ENCODE measurements around the gene MAP3K4.

The MAP3K4 gene

DNA sequence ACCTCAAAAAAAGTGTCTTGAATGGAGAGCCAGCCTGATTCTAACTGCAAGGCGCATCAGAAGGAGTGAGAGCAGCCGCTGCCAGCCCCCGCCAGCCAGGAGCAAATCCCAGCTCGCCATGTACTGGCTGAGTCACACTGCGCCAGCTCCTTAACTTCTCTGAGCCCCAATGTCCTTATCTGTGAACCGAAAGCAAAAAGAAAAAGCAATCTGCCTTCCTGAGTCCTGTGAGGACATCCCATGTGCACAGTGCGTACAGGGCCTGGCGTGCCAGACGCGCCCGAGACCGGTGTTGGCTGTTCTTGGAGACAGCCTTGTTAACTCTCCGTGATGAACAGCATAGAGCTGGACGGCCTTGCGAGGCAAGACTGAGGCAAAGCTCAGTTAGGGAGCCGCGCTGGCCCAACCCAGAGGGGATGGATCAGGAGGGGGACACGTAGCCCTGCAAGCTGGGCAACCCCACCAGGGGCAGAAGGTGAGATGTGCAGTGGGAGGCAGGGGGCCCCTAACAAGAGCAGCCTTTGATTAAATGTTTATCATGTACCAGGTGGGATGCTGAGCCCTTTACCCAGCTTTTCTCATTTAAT, 159.6 kb downstream of the MAP3K4 start:
- no peak for DNase-seq

DNA sequence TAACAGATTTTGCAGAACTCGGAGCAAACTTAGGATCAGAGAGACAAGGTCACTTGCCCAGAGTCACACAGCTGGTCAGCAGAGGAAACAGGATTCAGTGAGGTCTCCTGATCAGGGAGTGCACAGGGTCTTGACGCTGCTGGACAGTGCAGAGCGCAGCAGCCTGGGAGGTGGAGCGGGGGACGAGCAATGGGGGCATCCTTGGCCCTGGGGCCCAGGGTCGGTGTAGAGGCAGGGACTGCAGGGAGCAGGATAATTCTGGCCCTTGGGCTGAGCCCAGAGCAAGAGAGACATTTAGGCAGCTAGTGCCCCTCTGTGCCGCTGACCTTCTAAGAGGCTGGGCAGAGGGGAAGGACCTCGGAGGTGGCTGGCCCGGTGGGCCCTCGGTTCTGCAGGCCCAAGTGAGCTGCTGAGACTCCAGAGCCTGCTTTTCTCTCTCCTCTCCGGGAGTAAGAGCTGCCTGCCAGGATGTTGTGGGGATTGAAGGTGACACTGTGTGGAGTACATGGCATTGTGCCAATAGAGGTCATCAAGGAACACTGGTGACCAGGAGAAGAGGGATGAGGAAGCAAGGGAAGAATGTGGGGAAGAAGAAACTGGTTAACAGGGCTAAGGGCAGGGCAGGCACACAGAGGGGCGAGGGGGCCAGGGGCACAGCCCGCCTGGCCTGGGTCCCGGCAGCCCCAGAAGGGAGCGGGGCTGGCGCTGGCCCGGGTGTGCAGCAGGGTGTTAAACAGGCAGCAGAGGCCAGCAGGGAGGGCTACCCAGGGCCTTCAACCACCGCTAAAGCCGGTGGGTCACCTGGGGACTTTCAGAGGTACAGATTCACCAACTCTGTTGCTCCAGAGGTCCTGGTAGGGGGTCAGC, 160.3 kb downstream of the MAP3K4 start:
- DNase-seq: no peak

DNA sequence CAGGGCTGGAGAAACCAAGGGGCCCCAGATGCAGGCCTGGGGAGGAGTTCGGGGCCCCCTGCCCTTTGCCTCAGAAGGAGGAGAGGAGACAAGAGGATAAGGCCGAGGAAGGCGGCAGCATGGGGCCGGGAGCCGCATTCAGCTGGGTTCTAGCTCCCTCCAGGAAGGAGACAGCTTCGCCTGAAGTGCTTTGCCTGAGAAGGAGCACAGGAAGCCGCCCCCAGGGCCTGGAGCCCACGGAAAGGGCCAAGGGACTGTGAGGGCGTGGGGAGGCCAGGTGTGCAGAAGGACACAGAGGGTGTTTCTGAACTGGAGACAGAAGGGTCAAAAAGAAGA, 160.9 kb downstream of the MAP3K4 start:
- DNase-seq: no peak

DNA sequence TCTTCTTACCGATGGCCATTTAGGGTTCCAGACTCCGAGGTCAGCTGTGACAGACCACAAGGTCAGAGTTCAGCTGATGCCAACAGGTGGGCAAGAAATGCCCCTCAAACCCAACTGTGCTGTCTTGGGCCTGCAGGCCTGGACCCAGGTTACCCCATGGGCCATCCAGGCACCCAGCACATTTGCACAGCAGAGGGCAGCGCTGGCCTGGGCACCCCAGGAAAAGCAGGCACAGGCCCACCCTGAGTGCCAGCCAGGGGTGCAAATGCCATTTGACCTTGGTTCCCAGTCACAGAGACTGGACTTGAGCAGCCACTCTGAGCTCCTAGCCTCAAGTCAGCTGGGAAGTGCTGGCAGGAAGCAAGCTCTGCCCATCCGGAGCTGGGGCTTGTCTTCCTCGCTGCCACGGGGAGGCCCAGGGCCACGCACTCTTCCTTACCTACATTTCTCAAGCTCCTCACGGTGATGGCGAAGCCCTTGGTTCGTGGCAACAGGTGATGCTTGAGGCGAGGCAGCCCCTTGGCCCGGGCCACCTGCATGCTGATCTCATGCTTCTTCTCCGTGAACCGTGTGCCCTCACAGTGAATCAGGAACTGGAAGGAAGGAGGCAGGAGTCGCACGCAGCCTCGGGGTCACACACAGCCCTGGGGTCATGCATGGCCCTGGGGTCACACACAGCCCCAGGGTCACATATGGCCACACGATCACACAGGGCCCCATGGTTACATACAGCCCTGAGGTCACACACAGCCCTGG, 161.5 kb downstream of the MAP3K4 start:
- peak in 1 of 3 donors; percentile 42 for DNase-seq

DNA sequence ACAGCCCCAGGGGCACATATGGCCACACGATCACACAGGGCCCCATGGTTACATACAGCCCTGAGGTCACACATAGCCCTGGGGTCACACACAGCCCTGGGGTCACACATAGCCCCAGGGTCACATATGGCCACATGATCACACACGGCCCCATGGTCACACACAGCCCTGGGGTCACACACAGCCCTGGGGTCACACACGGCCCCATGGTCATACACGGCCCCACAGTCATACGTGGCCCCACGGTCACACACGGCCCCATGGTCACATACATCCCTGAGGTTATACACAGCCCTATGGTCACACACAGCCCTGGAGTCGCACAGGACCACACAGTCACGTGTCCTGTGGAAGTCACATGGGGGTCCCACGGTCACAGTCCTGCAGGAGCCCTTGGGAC, 162.2 kb downstream of the MAP3K4 start:
- DNase-seq: no peak

DNA sequence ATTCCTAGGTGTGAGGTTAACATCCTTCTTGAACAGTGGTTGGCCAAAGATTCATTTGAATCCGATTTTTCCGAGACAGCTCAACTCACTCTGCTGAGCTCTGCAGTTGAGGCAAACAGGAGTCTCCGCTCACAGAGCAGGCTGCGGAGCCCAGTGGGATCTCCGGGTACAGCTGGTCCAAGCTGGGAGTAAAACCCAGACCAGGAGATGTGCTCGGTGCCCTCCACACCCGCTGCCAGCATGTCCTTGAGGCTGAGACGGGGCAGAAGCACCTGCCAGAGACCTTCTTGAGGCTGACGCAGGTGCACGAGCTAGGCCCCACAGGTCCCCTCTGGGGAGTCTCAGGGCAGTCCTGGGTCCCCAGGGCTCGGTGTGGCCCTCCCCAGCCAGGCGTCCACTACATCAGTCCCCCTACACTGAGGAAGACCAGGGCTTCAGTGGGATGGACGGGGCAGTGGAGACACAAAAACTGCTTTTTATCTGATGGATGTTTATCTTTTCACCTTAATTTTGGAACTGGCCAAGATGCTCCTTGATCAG, 163.3 kb downstream of the MAP3K4 start:
- DNase-seq: no peak

DNA sequence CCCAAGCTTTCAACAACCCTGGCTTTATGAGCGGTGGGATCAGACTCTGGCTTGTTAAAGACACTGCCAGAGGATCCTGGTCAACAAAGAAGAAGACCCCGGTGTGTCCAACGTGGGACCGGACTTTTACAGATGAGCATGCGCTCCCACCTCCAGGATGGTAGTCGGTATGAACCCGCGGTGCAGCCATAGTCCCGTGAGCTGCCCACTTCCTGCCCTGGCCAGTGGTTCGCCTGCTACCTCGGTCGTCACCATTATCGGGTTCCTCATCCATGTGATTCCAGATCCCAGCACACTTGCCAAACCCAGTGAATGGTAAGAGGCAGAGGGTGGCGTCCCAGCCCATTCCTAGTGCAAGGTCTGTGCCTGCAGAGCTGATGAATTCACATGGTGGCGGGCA, 169.6 kb downstream of the MAP3K4 start:
- DNase-seq: no peak

DNA sequence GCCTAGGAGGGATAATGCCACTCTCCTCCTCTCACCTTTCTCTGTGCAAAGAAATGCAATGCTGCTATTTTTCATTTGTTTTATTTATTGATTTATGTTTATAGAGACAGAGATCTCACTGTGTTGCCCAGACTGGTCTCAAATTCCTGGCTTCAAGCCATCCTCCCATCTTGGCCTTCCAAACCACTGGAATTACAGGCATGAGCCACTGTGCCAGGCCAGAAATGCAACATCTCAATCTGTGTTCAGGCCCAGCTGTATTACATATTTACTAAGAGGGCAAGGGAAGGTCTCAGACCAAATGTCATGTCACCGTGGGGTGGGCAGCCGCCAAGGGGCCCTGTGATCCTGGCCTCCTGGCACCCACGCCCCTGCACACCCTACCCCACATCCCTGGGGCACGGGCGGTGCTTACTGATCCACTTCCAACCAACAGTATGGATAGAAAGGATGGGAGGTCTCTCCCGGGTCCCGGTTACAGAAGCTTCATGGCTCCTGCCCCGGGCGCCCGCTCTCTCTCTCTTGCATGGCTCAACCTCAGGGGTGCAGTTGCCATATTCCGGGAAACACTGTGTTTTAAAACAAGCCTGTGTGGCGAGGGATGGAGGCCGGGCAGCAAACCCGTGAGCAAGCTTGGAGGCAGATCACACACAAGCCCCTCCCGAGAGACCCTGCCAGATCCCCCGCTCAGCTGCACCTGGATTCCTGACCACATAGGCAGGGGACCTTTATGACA, 170.5 kb downstream of the MAP3K4 start:
- no peak for DNase-seq

DNA sequence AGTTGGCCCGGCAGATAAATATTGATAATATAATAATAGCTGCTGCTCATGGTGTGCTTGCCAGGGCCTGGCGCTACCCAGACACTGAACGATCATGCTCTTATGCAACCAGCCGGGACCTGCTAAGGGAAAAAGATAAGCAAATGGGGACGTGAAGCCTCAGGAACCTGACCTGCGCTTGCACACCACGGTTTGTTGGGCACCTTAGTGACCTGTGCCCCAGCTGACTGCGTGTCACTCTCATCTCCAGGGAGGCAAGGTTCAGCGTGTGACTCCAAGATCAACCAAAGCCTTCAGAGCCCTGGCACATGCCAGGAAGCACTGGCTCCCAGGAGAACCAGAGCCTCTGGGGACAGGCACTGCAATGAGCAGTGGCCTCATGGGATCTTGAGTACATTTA, 171.2 kb downstream of the MAP3K4 start:
- no peak for DNase-seq

DNA sequence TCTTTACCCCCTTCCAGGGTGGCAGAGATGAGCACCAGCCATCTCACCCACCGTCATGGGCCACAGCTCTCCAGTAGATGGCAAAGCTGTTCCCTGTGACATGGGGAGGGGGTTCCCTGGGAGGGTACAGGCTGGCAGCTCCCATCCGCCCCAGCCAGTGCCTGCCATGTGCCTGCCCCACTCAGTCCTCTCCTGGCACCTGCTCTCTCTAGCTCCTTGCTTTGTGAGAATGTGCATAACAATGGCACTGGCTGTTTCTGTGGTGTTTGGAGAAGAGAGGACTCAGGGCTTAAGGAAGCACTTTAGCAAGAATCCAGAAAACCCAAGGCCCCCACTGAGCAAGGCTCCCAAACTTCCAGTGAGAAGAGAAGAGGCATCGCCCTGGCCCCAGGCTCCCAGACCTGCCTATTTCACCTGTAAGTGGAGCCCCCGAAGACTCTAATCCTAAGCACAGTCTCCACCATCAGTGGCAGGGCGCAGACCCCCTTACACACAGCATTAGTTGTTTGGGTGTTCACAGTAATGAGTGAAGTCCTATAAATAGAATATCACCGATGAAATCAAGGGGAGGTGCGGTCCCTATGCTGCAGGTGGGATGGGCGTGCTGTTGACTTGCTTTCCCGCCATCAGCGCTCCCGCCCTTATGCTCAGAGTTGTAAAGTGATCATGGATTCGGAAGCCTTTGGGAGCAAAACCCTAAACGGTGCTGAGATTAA, 172.1 kb downstream of the MAP3K4 start:
- DNase-seq: no peak

DNA sequence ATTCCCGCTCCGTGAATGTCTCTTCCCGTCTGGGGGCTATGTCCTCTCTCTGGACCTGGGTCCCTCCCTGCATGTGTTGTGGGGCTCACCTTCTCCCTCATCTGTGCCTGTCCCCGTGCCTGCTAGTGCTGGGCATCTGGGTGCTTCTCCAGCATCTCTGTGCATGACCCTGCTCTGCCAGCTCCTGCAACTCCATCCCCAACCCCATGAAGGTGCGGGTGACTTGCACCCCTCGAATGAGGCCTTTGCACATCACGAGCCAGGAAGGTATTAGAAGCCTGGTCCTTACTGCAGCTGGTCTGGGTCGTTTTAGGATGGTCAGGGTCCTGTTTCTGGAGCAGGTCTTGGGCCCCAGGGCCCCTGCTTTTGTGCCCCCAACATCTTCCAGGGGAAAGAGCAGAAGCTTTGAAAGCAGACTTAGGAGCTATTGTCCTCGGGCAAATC, 172.6 kb downstream of the MAP3K4 start:
- no peak for DNase-seq

DNA sequence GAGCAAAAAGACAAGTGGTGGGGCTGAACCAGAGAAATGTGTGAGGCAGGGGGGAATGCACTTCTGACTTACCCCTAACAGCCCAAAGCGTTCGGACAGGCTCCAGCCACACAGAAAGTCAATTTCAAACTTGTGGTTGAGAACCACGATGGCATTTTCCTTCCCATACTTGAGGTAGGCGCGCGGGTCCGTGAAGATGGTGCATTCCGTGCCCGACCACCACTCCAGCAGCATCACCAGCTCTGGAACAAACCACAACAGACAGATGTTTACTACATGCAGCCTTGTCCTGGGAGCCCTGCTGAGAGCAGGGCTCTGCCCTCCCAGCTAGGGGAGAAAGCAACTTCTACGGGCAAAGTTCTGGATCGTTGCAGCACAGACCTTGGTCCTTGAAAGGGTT, 174.6 kb downstream of the MAP3K4 start:
- DNase-seq: no peak

DNA sequence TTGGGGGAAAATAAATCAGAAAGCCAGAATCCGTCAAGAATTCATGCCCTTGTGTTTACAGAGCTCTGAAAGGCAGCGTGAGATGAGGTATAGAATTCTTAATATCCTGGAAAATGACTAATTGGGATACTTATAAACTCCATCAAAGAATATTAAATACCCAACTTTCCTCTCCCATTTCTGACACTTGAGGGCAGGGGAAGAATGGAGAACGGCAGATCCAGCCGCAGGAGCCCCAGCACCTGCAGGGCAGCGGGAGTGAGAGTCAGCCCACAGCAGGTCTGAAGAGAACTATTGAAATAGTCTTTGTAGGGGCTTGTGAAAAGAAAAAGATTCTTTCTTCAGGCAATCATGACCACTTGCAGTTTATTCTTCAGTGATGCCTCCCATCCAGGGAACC, 175.1 kb downstream of the MAP3K4 start:
- no peak for DNase-seq

Measured in suppressor macrophage treated with lipopolysaccharide for 1 hour (primary cell).